GM15510 (cell line): ENCODE results near the gene CNOT6L.

Experiments used
- POLR2A ChIP-seq: IDR thresholded peaks from 3 replicates; pipeline ENCODE4 v1.6.1; 2011; ENCODE audit warnings: borderline replicate concordance; ENCODE audit not compliant: insufficient read length; ENCODE audit errors: extremely low read depth

Gene CNOT6L

GRCh38 chr4:77710684-77711083 is 108.5 kb downstream of the CNOT6L start:
- TF ChIP-seq POLR2A = no peak

- no peak for TF ChIP-seq POLR2A
These were observed 109.1 kb downstream of the CNOT6L start for GRCh38 chr4:77710059-77710458.

- no peak for TF ChIP-seq POLR2A
These were observed 112.5 kb downstream of the CNOT6L start for GRCh38 chr4:77706717-77707116.

- TF ChIP-seq POLR2A = no peak
These were observed 115.5 kb downstream of the CNOT6L start for GRCh38 chr4:77703666-77704065.

- TF ChIP-seq POLR2A = no peak
These were observed 118.0 kb downstream of the CNOT6L start for GRCh38 chr4:77701121-77701520.

GRCh38 chr4:77699731-77700210 is 119.4 kb downstream of the CNOT6L start:
- TF ChIP-seq POLR2A = no peak

GRCh38 chr4:77697860-77698590 is 121.1 kb downstream of the CNOT6L start:
- TF ChIP-seq POLR2A = no peak

- TF ChIP-seq POLR2A = no peak
These were observed 123.4 kb downstream of the CNOT6L start for GRCh38 chr4:77695774-77696173.

- TF ChIP-seq POLR2A = no peak
These were observed 126.2 kb downstream of the CNOT6L start for GRCh38 chr4:77692847-77693432.

GRCh38 chr4:77681792-77682191 is 137.4 kb downstream of the CNOT6L start:
- TF ChIP-seq POLR2A = no peak

- TF ChIP-seq POLR2A = no peak
These were observed 142.3 kb downstream of the CNOT6L start for GRCh38 chr4:77676842-77677241.

- no peak for TF ChIP-seq POLR2A
These were observed 148.1 kb downstream of the CNOT6L start for GRCh38 chr4:77671051-77671450.

GRCh38 chr4:77669946-77670590 is 149.1 kb downstream of the CNOT6L start:
- no peak for TF ChIP-seq POLR2A

- TF ChIP-seq POLR2A = no peak
These were observed 153.6 kb downstream of the CNOT6L start for GRCh38 chr4:77665381-77666069.
